Measurements from ENCODE around the gene SLC35E2B. TPM values are rescaled to one million over a fixed set of nuclear protein-coding genes. Genes with fewer than 3 reads are reported as not detected.

SLC35E2B gene
- total RNA-seq, 1 donor: 61.9 TPM

DNA sequence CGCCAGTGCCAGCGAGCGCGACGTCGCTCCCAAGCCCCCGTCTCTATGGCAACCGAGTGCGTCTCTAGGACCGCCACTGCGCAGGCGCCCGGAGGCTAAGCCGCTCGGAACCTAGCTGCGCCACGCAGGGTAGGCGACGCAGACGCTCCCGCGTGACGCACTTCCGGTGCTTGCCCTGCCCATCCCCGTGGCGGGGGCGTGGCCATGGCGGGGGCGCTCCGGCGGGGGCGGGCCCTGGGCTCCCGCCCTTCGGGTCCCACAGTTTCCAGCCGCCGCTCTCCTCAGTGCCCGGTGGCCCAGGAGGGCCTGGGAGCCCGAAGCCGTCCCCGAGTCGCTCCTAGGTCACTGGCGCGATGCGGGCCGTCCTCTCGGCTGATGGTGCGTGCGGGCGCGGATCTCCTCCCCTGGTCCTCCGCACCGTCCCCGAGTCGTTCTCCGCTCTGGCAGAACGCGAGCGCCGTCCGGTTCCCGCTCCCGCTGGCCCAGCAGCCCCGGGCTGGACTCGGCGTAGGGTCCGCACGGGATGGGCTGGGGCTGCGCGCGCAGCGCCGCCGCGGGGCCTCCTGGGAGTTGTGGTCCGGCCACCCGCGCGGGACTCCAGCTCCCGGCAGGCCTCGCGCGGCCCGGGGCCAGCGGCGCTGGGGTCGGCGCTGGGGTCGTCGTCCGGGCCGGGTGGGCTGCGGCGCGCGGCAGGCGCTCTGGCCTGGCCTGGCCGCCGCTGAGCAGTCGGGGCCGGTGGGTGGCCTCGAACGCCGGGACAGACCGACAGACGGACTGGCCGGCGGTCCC is 77.1 kb downstream of the SLC35E2B start, which contains the start of gene MIB2:
Gene MIB2, plus strand, starts transcription at position 245 of the 789 bp plus-strand sequence. CDS start 7,953 bp downstream, outside the sequence.
- DNase-seq (ENCODE audit: low read depth in 2 of 3, low spot score in 2 of 3): peak; percentile 96 to 98 (median 97)

DNA sequence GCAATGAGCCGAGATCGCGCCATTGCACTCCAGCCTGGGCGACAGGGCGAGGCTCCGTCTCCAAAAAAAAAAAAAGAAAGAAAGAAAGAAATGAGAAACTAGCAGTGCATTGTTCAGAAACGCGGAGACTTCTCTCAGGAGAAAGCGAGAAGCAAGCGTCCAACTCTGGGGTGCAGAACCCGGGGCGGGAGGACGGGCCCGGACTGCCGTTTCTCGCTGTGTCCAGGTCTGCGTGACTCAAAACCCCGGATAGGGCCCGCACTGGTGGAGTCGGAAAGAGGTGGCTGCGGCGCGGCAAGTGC is 77.7 kb downstream of the SLC35E2B start:
- no peak for DNase-seq (ENCODE audit: low read depth in 2 of 3, low spot score in 2 of 3)

- peak in 2 of 3 donors; percentile 51 to 52 for DNase-seq (ENCODE audit: low read depth in 2 of 3, low spot score in 2 of 3)
These were observed 78.2 kb downstream of the SLC35E2B start for GRCh38 chr1:1614204-1614953.

DNA sequence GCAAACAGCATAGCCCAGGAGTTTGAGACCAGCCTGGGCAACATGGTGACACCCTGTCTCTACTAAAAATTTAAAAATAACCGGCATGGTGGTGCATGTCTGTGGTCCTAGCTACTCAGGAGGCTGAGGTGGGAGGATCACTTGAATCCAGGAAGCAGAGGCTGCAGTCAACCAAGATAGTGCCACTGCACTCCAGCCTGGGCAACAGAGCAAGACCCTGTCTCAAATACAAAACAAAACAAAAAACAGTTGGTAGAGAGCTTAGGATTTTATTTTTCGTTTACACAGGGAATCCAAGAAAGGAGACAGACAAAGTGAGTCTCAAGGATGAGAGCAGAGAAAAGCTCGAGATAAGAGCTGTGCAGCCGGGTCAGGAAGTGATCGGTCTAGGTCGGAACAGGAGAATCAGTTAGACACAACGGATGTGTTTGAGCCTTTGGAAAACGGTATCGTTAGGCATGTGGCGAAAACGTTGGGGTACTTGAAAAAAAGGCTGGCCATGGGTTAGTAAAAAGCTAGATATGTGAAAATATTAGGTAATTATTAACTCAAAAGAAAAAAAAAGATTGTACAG is 79.0 kb downstream of the SLC35E2B start:
- no peak for DNase-seq (ENCODE audit: low read depth in 2 of 3, low spot score in 2 of 3)

DNA sequence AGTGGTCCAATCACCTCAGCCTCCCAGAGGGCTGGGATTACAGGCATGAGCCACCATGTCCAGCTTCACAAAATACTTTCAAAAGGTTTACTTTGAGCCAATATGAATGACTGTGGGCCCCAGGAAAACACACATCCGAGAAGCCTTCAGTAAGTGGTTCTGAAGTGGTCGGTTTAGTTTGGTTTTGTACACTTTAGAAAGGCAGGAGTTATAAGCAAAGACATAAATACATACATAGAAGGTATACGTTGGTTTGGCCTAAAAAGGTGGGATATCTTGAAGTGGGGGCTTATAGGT is 80.5 kb downstream of the SLC35E2B start:
- DNase-seq (ENCODE audit: low read depth in 2 of 3, low spot score in 2 of 3): no peak

GRCh38 chr1:1610796-1611195 is 81.8 kb downstream of the SLC35E2B start:
- no peak for DNase-seq (ENCODE audit: low read depth in 2 of 3, low spot score in 2 of 3)

DNA sequence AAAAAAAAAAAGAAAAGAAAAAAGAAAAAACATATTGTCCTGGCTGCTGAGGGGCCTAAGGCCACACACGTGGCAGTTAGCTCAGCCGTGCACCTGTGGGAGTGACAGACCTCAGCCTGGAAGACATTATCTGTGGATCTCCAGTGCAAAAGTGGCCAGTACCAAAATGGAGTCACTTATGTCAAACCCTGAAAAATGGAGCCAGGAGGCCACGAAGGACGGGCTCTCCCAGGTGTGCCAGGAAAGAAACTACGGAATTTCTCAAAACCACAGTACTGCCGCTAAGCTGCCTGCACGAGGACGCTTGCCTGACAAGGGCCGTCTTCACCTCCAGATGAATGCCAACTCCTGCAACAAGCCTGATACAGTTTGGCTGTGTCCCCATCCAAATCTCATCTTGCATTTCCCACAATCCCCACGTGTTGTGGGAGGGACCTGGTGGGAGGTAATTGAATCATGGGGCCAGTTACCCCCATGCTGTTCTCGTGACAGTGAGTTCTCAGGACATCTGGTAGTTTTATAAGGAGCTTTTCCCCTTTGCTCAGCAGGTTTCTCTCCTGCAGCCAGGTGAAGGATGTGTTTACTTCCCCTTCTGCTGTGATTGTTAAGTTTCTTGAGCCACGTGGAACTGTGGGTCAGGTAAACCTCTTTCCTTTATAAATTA is 82.6 kb downstream of the SLC35E2B start:
- DNase-seq (ENCODE audit: low read depth in 2 of 3, low spot score in 2 of 3): no peak

Other genes starting within 250 kb of the SLC35E2B start
- 1.3 TPM for gene ATAD3C, start 243.1 kb downstream of the SLC35E2B start, total RNA-seq
- 15.1 TPM for gene ATAD3B, start 221.0 kb downstream of the SLC35E2B start, total RNA-seq
- gene ATAD3A, start 180.6 kb downstream of the SLC35E2B start, total RNA-seq: 28.8 TPM
- 1.1 TPM for gene TMEM240, start 152.2 kb downstream of the SLC35E2B start, total RNA-seq
- 54.7 TPM for gene SSU72, start 117.9 kb downstream of the SLC35E2B start, total RNA-seq
- gene FNDC10, start 92.7 kb downstream of the SLC35E2B start, total RNA-seq: 3.5 TPM
- gene MIB2, start 77.3 kb downstream of the SLC35E2B start, total RNA-seq: 56.8 TPM
- 1.6 TPM for gene MMP23B, start 60.6 kb downstream of the SLC35E2B start, total RNA-seq
- gene CDK11B, start 33.8 kb downstream of the SLC35E2B start, total RNA-seq: 10.0 TPM
- gene CDK11A, start 31.6 kb upstream of the SLC35E2B start, total RNA-seq: 26.9 TPM
- gene NADK, start 85.7 kb upstream of the SLC35E2B start, total RNA-seq: 25.9 TPM
- gene GNB1, start 198.3 kb upstream of the SLC35E2B start, total RNA-seq: 106 TPM
- gene CALML6, start 222.5 kb upstream of the SLC35E2B start, total RNA-seq: 0.27 TPM
- 0.27 TPM for gene TMEM52, start 226.5 kb upstream of the SLC35E2B start, total RNA-seq

Measured in hematopoietic multipotent progenitor cell (in vitro differentiated cells).